GM23248 (cell line): ENCODE measurements around the gene SYT1.

Experiments
- EZH2 ChIP-seq: fragments of 200-600 bp; sonication (generic); IDR thresholded peaks from 2 replicates; pipeline ENCODE4 v1.6.1; 2018; ENCODE audit warnings: antibody characterized with exemption, mild to moderate bottlenecking; ENCODE audit not compliant: insufficient read depth, poor library complexity, severe bottlenecking
- EZH2phosphoT487 ChIP-seq: fragments of 200-600 bp; sonication (generic); IDR thresholded peaks from 2 replicates; pipeline ENCODE4 v1.6.1; 2018; ENCODE audit warnings: antibody characterized with exemption, moderate library complexity, mild to moderate bottlenecking, low read depth; ENCODE audit not compliant: insufficient read depth

GRCh38 chr12:79000501-79000900 lies 135.9 kb downstream of the SYT1 start:
- TF ChIP-seq EZH2phosphoT487 (no peak), EZH2 (no peak)
